ENCODE results near the gene MAPK8.

Gene MAPK8

DNA sequence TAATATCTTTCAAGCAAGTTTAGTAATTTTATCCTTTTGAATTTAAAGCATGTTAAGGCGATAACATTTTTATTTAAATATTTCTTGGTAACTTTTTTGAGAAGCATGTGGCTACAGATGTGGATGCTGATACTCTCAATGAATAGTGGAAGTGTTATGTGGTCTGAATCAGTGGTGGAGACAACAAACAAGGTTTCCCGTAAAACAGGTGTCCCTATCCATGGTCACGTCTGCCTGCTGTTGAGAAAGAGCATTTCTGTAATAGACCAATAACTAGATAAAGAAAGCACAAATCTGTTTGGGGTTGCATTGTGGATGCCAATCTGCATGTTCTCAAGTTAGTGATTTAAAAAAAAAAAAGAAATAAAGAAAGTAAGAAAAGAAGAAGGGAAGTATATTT is 13.9 kb upstream of the MAPK8 start:
- DNase-seq (ENCODE audit: low spot score): no peak

GRCh38 chr10:48294431-48294830 is 12.0 kb upstream of the MAPK8 start:
- no peak for DNase-seq (ENCODE audit: low spot score)

DNA sequence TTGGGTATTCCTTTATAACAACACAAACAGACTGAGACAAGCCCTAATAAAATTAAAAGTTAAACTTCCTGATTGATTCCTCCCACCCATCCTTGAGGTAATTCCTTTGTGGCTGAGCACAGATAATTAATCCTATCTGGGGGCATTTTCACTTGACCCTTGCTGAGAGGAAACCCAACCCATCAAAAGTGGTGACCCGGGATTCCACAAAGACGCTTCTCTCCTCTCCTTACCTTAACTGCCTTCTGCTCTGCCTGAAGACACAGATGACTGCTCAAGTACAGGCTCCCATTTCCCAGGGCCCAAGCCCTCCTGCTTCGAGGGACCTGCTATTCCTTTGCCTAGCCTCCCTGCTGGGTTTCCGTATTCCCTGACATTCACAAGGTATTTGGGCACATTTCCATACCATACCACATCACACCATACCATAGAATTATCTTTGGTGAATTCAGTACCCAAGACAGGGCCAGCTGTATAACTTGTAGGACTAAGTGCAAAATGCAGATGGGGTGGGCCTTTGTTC is 9.8 kb upstream of the MAPK8 start:
- no peak for DNase-seq (ENCODE audit: low spot score)

DNA sequence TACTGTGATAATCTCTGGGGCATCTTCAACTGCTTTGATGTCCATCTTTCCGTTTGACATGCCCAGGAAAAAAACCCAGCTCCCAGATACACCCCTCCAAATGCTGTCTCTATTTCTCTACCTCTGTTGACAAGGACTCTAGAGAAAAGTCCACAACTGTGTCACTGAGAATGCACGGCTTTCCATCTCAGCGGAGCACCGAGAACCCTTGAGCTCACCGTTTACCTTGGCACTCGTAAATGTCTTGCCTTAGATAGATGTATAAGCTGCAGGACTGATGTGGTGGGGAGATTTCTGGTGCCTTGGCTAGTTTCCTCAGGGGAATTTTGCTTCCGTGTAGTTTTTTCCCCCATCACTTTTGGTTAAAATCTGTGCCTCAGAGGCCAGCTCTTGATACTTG is 7.4 kb upstream of the MAPK8 start:
- no peak for DNase-seq (ENCODE audit: low spot score)

- DNase-seq (ENCODE audit: low spot score): no peak
Observed at GRCh38 chr10:48299692-48300091, 6.8 kb upstream of the MAPK8 start.

- no peak for DNase-seq (ENCODE audit: low spot score)
Observed at GRCh38 chr10:48300556-48300955, 5.9 kb upstream of the MAPK8 start.

DNA sequence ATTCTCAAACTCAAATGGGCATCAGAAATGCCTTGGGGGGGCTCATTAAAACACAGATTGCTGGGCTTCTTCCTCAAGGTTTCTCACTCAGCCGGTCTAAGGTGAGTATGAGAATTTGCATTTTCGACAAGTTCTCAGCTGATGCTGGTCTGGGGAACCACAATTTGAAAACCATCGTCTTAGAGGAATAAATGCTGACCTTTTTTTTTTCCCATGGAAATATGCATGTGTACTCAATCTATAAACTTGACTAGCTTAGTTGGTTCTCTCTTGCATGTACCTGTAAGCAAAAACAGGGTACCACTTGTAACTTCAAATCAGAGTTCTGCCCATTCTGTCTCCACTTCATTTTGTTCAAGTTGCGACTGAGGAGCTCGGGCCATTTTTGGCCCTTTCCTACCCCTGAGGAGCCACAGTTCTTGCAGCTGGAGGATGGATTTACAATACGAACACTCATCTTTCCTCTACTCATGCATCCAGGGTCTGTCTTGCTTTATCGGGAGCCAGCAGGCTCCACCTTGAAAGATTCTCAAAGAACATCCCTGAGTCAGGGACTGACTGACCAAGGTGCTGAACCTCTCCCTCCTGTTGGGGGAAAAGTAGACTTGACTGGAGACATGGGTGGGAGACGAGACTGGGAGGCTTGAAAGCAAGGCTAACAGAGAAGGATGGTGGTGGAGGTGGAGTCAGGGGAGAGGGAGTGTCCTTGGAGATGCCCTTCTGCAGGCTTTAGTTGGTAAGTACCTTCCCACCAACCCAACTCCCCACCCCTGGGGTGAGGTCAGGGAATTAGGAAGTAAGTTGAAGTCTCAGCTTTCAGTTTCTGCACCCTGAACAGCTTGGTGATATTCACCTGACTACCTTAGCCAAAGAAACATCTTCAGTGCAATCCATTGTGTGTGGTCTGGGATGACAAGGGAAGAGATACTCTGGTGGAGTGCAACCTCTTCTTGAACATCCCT is 3.7 kb upstream of the MAPK8 start:
- no peak for DNase-seq (ENCODE audit: low spot score)

- DNase-seq (ENCODE audit: low spot score): no peak
Observed at GRCh38 chr10:48305905-48306264, 592 bp upstream of the MAPK8 start.

DNA sequence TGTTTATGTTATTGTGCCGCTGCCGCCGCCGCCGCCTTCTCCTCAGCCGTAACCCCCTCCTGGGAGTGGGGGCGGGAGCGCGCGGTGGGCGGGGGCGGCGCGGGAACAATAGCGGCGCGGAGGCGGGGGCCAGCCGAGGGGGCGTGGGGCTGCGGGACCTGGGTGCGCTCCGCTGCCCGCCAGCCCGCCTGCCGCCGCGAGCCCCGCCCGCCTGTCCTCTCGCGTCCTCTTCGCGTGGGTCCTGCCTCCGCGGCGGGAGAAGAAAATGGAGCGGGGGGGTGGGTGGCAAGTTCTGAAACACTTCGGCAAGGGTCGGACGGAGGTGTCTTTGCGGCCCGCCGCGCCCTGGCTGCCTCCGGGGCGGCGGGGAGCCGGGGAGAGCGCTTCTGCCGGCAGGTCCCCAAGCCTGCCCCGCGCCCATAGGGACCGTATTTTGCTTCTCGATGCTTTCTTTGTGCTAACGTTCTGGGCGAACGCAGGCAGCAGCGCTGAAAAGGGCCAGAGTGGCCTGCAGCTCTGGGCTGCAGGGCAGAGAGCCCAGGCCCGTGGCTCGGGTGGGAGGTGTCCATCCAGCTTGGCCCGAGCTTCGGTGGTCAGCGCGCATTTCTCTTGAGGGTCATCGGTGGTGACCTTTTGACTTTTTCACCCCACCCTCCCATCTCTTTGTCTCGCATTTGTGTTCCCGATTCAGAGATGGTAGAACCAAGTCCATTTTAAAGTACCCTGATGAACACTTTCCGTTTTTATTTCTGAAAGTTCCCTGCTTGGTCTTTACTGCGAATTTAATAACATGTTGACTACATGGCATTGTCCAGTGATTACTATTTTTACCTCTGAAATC is 613 bp downstream of the MAPK8 start:
- peak; percentile 63 for DNase-seq (ENCODE audit: low spot score)

DNA sequence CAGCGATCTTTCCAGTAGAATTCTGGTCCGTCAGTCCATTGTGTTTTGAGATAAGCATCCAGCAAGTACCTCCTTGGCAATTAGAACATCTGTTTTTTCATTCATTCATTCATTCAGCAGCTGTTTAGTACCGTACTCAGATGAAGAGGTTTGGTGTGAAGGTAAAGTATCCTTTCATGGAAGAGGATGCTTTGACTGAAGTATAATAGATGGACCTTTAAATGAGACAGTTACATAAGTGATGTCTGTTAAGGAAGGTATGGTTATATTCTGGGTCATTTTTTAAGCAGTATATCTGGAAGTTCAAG is 1.2 kb downstream of the MAPK8 start:
- no peak for DNase-seq (ENCODE audit: low spot score)

DNA sequence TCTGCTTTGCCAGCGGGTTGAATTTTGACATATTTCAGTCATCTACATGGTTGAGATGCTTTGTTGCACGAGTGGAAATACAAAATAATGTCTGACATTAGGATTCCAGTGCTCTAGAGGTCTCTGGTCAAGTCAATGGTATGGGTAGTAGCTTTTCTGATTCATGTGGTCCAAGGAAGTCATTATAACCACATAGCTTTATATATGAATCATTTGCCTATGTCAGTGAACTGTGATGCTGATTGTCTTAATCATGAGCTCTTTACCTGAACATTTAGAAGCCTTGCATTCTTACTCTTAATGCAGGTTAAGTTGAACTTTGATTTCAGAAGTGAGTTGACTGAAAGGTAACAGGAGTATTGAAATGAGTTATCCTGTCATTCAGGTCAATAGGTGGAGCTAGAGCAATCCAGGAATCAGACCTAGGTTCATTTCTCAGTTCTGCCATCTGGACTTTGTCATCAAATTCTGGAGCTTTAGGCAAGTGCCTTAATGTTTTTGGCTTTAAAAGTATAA is 3.3 kb downstream of the MAPK8 start:
- DNase-seq (ENCODE audit: low spot score): peak; percentile 56

DNA sequence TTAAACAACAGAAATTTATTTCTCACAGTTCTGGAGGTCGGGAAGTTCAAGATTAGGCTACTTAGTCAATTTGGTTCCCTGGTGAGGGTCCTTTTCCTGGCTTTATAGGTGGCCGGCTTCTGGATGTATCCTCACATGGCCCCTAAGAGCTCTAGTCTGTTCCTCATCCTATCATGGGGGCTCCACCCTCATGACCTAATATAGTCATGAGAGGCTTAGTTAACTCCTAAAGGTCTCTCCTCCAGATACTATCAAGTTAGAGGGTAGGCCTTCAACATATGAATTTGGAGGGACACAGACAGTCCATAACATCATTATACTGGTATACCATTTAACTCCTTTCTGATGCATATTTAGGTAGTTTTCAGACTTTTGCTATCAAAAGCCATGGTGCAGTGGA is 7.6 kb downstream of the MAPK8 start:
- no peak for DNase-seq (ENCODE audit: low spot score)

GRCh38 chr10:48316236-48316635 is 9.8 kb downstream of the MAPK8 start:
- DNase-seq (ENCODE audit: low spot score): no peak

DNA sequence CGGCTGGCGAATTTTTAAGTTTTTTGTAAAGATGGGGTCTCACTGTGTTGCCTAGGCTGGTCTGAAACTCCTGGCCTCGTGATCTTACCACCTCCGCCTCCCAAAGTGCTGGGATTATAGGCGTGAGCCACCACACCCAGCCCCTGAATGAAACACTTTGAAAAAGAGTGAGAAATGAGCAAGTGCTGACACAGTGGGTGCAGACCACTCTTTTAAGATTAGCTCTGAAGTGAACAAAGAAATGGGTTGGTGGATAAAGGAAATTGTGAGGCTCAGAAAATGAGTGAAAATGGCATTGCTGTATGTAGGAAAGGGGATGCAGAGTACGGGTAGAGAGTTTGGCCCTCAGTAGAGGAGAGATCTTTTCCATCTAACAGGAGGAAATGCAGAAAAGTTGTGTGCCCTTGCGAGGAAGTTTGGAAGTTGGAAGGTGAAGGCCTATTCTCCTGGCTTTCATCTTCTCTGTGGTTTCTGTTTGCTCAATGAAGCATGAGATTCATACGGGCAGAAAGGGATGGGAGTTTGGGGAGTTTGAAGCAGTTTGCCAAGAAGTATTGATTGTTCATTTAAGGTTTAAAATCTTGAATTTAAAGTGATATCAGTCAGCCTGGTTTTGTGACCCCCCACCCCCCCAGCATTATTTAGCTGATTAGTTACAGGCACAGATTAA is 11.0 kb downstream of the MAPK8 start:
- DNase-seq (ENCODE audit: low spot score): no peak

DNA sequence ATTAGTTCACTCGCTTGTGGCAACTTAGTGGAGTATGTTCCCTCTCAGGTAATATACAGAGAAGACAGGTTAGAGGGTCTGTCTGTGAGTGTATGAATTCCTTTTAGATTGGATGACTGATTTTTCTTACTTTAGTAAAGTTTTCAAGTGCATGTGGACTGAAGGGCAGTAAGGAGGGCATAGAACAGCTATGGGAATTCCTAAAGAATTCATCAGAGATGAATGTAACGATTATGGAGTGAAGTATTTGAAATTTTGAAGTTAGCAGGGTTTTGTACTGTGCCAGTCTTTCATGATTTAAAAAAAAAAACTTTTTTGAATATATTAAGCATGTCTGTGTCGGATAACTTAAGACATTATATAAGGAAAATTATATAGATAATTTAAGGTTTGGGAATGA is 15.5 kb downstream of the MAPK8 start:
- no peak for DNase-seq (ENCODE audit: low spot score)

DNA sequence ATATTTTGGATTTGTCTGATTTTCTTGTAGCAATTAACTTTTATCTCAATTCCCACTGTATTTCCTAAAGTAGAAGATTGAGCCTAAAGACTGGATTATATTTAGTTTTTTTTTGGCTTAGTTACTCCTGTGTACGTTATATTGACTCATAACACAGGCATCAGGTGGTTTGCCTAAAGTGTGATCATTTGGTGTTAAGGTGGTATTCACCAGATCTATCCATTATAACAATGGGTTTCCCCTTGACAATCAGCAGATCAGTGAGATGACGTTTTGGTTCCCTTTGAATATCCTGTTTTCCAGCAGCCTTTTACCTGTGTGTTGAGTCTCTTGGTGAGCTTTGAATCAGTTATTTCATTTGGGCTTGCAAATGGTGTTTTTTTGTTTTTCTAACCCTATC is 18.1 kb downstream of the MAPK8 start:
- no peak for DNase-seq (ENCODE audit: low spot score)

DNA sequence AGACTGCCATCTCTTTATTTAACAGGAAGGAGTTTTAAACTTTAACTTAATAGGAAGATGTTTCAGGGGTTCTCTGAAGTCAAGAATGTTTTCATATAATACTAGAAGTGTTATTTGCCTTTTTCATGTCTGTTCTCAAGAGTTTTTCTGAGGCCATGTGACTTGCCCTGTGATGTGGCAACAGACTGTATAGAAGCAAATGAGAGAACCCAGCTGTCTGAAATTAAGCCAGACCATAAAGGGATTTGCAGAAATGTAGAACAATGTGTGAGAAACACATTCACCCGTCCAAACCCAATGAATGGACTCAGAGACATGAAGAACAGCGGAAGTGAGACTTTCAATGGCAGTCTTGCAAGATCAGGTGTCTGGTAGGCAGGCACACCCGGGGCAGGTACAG is 23.8 kb downstream of the MAPK8 start:
- no peak for DNase-seq (ENCODE audit: low spot score)

DNA sequence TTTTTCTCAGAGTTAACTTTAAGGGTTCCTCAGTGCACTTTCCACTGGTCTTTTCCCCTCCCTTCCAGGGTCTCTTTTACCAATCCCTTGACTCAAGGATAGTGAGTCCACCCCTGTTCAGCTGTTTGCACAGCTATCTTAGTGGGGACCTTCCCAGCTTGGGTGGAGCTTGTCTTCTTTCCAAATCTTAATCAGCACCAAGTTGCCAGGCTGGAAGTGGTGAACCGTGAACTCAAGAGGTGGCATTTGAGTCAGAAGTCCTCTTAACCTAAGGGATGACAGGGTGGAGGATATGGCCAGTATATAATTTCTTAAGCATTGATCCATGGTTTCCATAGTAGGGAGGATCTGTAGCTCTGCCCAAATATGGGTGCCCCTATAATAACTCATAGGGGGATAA is 25.0 kb downstream of the MAPK8 start:
- no peak for DNase-seq (ENCODE audit: low spot score)

DNA sequence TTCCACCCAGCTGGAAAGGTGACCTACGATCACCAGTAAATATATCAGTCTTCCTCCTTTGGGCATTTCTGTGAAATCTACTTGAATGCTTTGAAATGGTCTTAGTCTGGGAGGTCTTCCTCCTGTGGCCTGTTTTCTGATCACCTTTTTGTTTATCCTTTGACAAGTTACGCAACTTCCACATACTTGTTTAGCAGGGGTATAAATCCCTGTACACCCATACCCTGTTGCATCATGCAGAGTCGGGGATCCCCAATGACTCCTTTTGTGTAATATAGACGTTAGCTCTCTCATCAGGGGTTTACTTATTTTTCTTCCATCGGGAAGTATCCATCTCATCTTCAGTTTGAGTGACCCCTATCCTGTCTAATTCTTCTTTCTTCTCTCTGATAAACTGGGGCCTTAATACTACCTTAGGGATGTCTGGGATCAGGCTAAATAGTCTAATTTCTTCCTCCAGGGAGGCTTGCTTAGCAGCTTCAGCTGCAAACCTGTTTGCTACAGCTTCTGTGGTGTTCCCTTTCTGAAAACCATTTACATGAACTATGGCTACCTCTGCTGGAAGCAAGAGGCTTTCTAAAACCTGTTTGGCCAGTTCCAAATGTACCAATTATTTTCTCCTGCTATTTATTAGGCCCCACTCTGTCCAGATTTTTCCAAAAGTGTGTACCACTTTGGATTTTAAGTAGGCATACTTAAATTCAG is 25.8 kb downstream of the MAPK8 start:
- DNase-seq (ENCODE audit: low spot score): no peak

GRCh38 chr10:48332871-48333216 is 26.4 kb downstream of the MAPK8 start:
- DNase-seq (ENCODE audit: low spot score): no peak

DNA sequence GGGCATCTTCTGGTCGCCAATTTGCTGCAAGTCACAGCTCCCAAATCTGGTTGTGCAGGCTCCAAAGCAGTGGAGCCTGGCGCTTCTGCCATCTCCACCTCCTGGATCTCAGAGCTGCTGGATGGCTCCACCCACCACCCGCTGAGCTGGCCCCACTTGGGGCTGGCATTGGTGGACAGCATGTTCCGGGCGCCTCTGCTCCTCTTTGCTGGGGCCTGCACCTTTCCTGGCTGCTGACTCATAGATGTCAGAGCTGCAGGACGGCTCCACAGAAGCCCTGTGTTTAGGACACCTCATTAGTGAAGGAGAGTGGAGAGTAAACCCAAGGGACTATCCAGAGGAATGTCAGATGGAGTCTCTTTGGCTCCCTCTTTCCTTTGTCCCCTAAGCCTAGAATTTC is 27.4 kb downstream of the MAPK8 start:
- no peak for DNase-seq (ENCODE audit: low spot score)

DNA sequence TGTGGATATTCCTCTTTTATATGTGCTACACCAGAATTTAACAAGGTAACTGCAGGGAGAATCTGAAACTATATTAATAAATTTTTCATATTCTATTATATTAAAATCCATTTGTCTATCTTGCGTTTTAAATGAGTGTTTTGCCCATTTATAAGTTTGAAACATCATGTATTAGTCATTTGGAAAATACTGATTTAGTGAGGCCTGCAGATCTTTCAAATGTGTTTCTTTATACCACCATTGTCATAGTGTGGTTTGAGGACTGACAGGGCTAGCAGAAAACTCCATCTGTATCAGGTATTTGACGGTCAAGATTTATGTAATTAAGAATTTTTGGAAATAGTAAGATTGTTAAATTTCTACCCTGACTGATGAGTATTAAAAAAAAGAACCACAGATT is 29.3 kb downstream of the MAPK8 start:
- no peak for DNase-seq (ENCODE audit: low spot score)

Data from hepatic stellate cell (primary cell).